ENCODE data around the gene CTXN1. TPM values are rescaled to one million over a fixed set of nuclear protein-coding genes. Genes with fewer than 3 reads are reported as not detected.
A peak's percentile ranks its signal among the peaks of the same experiment; 100 is the strongest.

The CTXN1 gene
- total and polyA plus RNA-seq, 8 donors: 4.2 to 13.3 (median 8.6) TPM

- no peaks in the 10 kb centered on the region for H3K36me3 ChIP-seq
- H3K4me3 ChIP-seq: no peak overlapping the region
- H3K27me3 ChIP-seq: peaks cover 25 to 46% of the 10 kb centered on the region in 2 donors
- H3K4me1 ChIP-seq: peaks cover 1 to 17% of the 10 kb centered on the region in 2 donors
- TF ChIP-seq CTCF (IDR thresholded peaks at IDR 0.05): no peak
- H3K27ac ChIP-seq: no peak overlapping the region
- no peaks in the 10 kb centered on the region for H3K9me3 ChIP-seq
- ATAC-seq: no peak
- DNase-seq: no peak
- intact Hi-C loops (cut with DNase I): no loop called here
Measured at GRCh38 chr19:7877249-7877836, 48.6 kb downstream of the CTXN1 start.

GRCh38 chr19:7874897-7875273, 51.0 kb downstream of the CTXN1 start:
- TF ChIP-seq CTCF (IDR thresholded peaks at IDR 0.05): no peak
- peak overlapping the region in 1 of 2 donors; percentile 35 for H3K4me3 ChIP-seq
- no peak for DNase-seq

More at GRCh38 chr19:7874897-7875273, 51.0 kb downstream of the CTXN1 start:
- Histone ChIP-seq H3K9me3 (no peaks in the 10 kb centered on the region), H3K27me3 (peaks cover 27 to 53% of the 10 kb centered on the region in 2 donors), H3K27ac (no peak overlapping the region), H3K36me3 (no peaks in the 10 kb centered on the region), H3K4me1 (peaks cover 3 to 33% of the 10 kb centered on the region in 2 donors)
- intact Hi-C loops (cut with DNase I): no loop called here
- ATAC-seq: no peak

Other genes starting within 250 kb of the CTXN1 start
- 100 to 1,000 TPM in 1 of 2 donors, 10 to 100 TPM in 1; 26.4 to 112 TPM for gene MCEMP1, start 249.0 kb downstream of the CTXN1 start, total RNA-seq
- under 1 TPM; 0.32 to 0.90 (median 0.52) TPM for gene MCEMP1, start 249.0 kb downstream of the CTXN1 start, polyA plus RNA-seq (ENCODE audit: insufficient read length in 6 of 6)
- gene TRAPPC5, start 245.3 kb downstream of the CTXN1 start, total RNA-seq: 100 to 1,000 TPM; 105 to 106 TPM
- 10 to 100 TPM; 25.7 to 51.5 (median 40.3) TPM for gene TRAPPC5, start 245.3 kb downstream of the CTXN1 start, polyA plus RNA-seq (ENCODE audit: insufficient read length in 6 of 6)
- under 1 TPM; 0.58 to 0.73 TPM for gene FCER2, start 224.0 kb downstream of the CTXN1 start, total RNA-seq
- gene FCER2, start 224.0 kb downstream of the CTXN1 start, polyA plus RNA-seq (ENCODE audit: insufficient read length in 6 of 6): under 1 TPM; 0.27 to 0.61 (median 0.47) TPM
- gene CLEC4G, start 194.0 kb downstream of the CTXN1 start, total RNA-seq: 1 to 10 TPM; 2.1 to 2.2 TPM
- gene CLEC4G, start 194.0 kb downstream of the CTXN1 start, polyA plus RNA-seq (ENCODE audit: insufficient read length in 6 of 6): under 1 TPM in 4 of 6 donors, not detected in 2; 0.20 to 0.38 (median 0.25) TPM
- 10 to 100 TPM in 1 of 2 donors, 1 to 10 TPM in 1; 9.2 to 10.6 TPM for gene CD209, start 178.6 kb downstream of the CTXN1 start, total RNA-seq
- 1 to 10 TPM; 2.9 to 4.3 (median 3.1) TPM for gene CD209, start 178.6 kb downstream of the CTXN1 start, polyA plus RNA-seq (ENCODE audit: insufficient read length in 6 of 6)
- 1 to 10 TPM in 1 of 2 donors, not detected in 1; 2.7 TPM for gene CLEC4M, start 162.9 kb downstream of the CTXN1 start, total RNA-seq
- gene CLEC4M, start 162.9 kb downstream of the CTXN1 start, polyA plus RNA-seq (ENCODE audit: insufficient read length in 6 of 6): 1 to 10 TPM in 4 of 6 donors, under 1 TPM in 2; 0.78 to 2.2 (median 1.3) TPM
- gene EVI5L, start 95.9 kb downstream of the CTXN1 start, total RNA-seq: 10 to 100 TPM; 14.2 to 16.9 TPM
- 10 to 100 TPM; 11.3 to 18.1 (median 14.7) TPM for gene EVI5L, start 95.9 kb downstream of the CTXN1 start, polyA plus RNA-seq (ENCODE audit: insufficient read length in 6 of 6)
- gene PRR36, start 51.7 kb downstream of the CTXN1 start, total RNA-seq: 1 to 10 TPM; 1.2 to 4.2 TPM
- gene PRR36, start 51.7 kb downstream of the CTXN1 start, polyA plus RNA-seq (ENCODE audit: insufficient read length in 6 of 6): 10 to 100 TPM in 3 of 6 donors, 1 to 10 TPM in 3; 8.4 to 13.4 (median 10.1) TPM
- gene LRRC8E, start 37.6 kb downstream of the CTXN1 start, total RNA-seq: 10 to 100 TPM in 1 of 2 donors, 1 to 10 TPM in 1; 5.9 to 10.5 TPM
- gene LRRC8E, start 37.6 kb downstream of the CTXN1 start, polyA plus RNA-seq (ENCODE audit: insufficient read length in 6 of 6): 1 to 10 TPM; 3.7 to 5.7 (median 4.5) TPM
- gene MAP2K7, start 22.3 kb downstream of the CTXN1 start, total RNA-seq: 10 to 100 TPM; 30.5 to 31.1 TPM
- 10 to 100 TPM; 25.7 to 33.1 (median 30.5) TPM for gene MAP2K7, start 22.3 kb downstream of the CTXN1 start, polyA plus RNA-seq (ENCODE audit: insufficient read length in 6 of 6)
- gene TGFBR3L, start 11.3 kb downstream of the CTXN1 start, total RNA-seq: under 1 TPM; 0.29 to 0.55 TPM
- gene TGFBR3L, start 11.3 kb downstream of the CTXN1 start, polyA plus RNA-seq (ENCODE audit: insufficient read length in 6 of 6): under 1 TPM in 4 of 6 donors, not detected in 2; 0.11 to 0.26 (median 0.19) TPM
- 10 to 100 TPM; 15.2 to 20.5 TPM for gene SNAPC2, start 5.8 kb downstream of the CTXN1 start, total RNA-seq
- 10 to 100 TPM; 11.1 to 18.5 (median 14.9) TPM for gene SNAPC2, start 5.8 kb downstream of the CTXN1 start, polyA plus RNA-seq (ENCODE audit: insufficient read length in 6 of 6)
- gene TIMM44, start 17.5 kb upstream of the CTXN1 start, total RNA-seq: 10 to 100 TPM; 42.2 to 52.1 TPM
- gene TIMM44, start 17.5 kb upstream of the CTXN1 start, polyA plus RNA-seq (ENCODE audit: insufficient read length in 6 of 6): 10 to 100 TPM; 36.7 to 56.5 (median 42.9) TPM
- 10 to 100 TPM; 67.8 to 73.2 TPM for gene ELAVL1, start 79.5 kb upstream of the CTXN1 start, total RNA-seq
- gene ELAVL1, start 79.5 kb upstream of the CTXN1 start, polyA plus RNA-seq (ENCODE audit: insufficient read length in 6 of 6): 10 to 100 TPM; 64.3 to 76.0 (median 71.2) TPM
- not detected for gene CCL25, start 126.6 kb upstream of the CTXN1 start, total RNA-seq
- gene CCL25, start 126.6 kb upstream of the CTXN1 start, polyA plus RNA-seq (ENCODE audit: insufficient read length in 6 of 6): under 1 TPM in 4 of 6 donors, not detected in 2; 0.23 to 0.46 (median 0.37) TPM
- 1 to 10 TPM in 1 of 2 donors, under 1 TPM in 1; 0.63 to 4.8 TPM for gene FBN3, start 223.5 kb upstream of the CTXN1 start, total RNA-seq
- gene FBN3, start 223.5 kb upstream of the CTXN1 start, polyA plus RNA-seq (ENCODE audit: insufficient read length in 6 of 6): 10 to 100 TPM; 63.6 to 84.0 (median 75.0) TPM

Data from left lung (tissue), 10 donors.